Smooth muscle cell (in vitro differentiated cells): Measurements from ENCODE around the gene PACRG. TPM values are rescaled to one million over a fixed set of nuclear protein-coding genes. Genes with fewer than 3 reads are reported as not detected.

Experiments
- DNase-seq: peaks from one replicate; lab custom pipeline; 2025; ENCODE audit not compliant: unreplicated experiment; lab: John Stamatoyannopoulos, UW
- H2AFZ ChIP-seq: fragments of 200-600 bp; sonication (generic); 2 replicates; pipeline ENCODE4 v1.6.0; 2016; ENCODE audit warnings: antibody characterized with exemption, low read depth, mild to moderate bottlenecking
- H3F3A ChIP-seq: fragments of 200-600 bp; sonication (generic); 2 replicates; pipeline ENCODE4 v1.6.0; 2017; ENCODE audit warnings: antibody characterized with exemption, low read depth
- H3K27ac ChIP-seq: fragments of 200-600 bp; sonication (generic); 2 replicates; pipeline ENCODE4 v1.5.1; 2016; ENCODE audit warnings: low read depth, mild to moderate bottlenecking
- H3K27me3 ChIP-seq: fragments of 200-600 bp; sonication (generic); 2 replicates; pipeline ENCODE4 v1.6.1; 2016; ENCODE audit warnings: low read depth, mild to moderate bottlenecking
- H3K36me3 ChIP-seq: fragments of 200-600 bp; sonication (generic); 2 replicates; pipeline ENCODE4 v1.5.1; 2016; ENCODE audit warnings: low read depth
- H3K4me1 ChIP-seq: fragments of 200-600 bp; sonication (generic); 2 replicates; pipeline ENCODE4 v1.5.1; 2016; ENCODE audit warnings: low read depth
- H3K4me2 ChIP-seq: fragments of 200-600 bp; sonication (generic); 2 replicates; pipeline ENCODE4 v1.6.0; 2016; ENCODE audit warnings: mild to moderate bottlenecking
- H3K4me3 ChIP-seq: fragments of 200-600 bp; sonication (generic); 2 replicates; pipeline ENCODE4 v1.5.1; 2016; ENCODE audit warnings: mild to moderate bottlenecking
- H3K79me2 ChIP-seq: fragments of 200-600 bp; sonication (generic); 2 replicates; pipeline ENCODE4 v1.6.0; 2016; ENCODE audit warnings: low read depth, mild to moderate bottlenecking
- H3K9ac ChIP-seq: fragments of 200-600 bp; sonication (generic); 2 replicates; pipeline ENCODE4 v1.6.0; 2016; ENCODE audit warnings: low read depth
- H3K9me3 ChIP-seq: fragments of 200-600 bp; sonication (generic); replicated peaks from 2 replicates; pipeline ENCODE4 v1.5.1; 2016; ENCODE audit warnings: low read depth
- H4K20me1 ChIP-seq: fragments of 200-600 bp; sonication (generic); 2 replicates; pipeline ENCODE4 v1.6.0; 2016; ENCODE audit warnings: low read depth
- WGBS: methylation state at CpG from one replicate; pipeline ENCODE4 v1.1.7; 2016; ENCODE audit warnings: low lambda C conversion rate; 5-methylcytosine and 5-hydroxymethylcytosine counted together
- polyA plus RNA-seq: library from polyadenylated mRNA; unstranded; fragments of >200 nt; fragmentation: Nextera tagmentation; extraction: Ambion mirVana; gene quantifications from 2 replicates; pipeline ENCODE4 v1.2.1, GENCODE V29; 2016
- total RNA-seq: library from RNA; depleted of rRNA; stranded (reverse); fragments of >200 nt; gene quantifications from 2 replicates; pipeline ENCODE4 v1.2.3, GENCODE V29; 2014
- TF ChIP-seq, protein P1 (sequence below): fragments of 200-600 bp; sonication (generic); IDR thresholded peaks from 2 replicates; pipeline ENCODE4 v1.5.1; 2017; ENCODE audit warnings: borderline replicate concordance, mild to moderate bottlenecking, antibody characterized with exemption; ENCODE audit not compliant: insufficient read depth, poor library complexity, severe bottlenecking

Gene PACRG
- total and polyA plus RNA-seq, 2 experiments from 2014 or later = not detected

DNA sequence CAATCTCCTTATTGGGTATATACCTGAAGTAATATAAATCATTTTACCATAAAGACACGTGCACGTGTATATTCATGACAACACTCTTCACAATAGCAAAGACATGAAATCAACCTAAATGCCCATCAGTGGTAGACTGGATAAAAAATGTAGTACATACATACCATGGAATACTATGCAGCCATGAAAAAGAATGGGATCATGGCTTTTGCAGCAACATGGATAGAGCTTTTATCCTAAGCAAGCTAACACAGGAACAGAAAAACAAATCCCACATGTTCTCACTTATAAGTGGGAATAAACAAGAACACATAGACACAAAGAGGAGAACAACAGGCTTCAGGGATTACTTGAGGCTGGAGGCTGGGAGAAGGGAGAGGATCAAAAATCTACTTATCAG lies 478.4 kb downstream of the PACRG start:
- no peak for DNase-seq
- no peaks in the 10 kb centered on the region for H3K4me1 ChIP-seq
- 93% methylated on average over 2 of the region's 2 CpGs for WGBS

DNA sequence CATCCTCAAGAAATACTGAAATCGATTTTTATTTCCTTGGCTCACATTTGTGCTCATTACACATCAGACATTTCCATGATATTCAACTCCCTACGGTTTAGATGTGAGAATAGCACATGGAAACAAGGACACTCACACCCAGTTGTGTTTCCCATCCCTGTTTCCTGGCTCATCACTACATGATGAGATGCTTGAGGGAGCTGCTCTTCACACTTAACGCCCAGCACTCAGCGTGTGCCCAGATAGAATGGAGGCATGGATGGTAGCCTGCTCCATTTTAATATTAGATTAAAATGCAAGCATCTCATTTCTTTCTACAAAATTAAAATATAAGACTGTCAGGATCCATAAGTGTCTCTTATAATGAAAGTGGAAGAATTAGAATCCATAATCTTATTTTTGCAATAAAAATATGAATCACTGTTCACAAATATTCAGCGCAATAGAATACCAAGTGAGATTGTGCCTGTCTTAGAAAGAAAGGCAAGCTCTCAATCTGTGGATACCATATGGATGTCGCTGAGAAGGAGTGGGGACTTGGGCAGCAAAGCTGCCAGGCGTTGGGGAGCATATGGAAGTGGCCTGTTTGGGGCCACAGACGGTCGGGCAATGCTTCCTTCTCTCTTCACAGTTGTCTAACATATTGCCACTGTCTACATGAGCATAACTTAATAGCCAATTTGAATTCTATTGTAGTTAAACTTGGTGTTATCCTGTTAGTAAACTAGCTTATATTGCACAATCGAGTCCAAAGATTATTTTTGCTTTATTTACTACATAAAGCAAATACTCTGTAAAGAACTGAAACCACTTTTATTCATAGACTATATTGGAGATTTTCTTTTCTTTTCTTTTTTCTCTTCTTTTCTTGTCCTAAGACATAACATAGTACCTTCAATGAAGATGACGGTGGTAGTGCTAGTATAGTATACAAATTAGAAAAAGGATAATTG lies 479.9 kb downstream of the PACRG start:
- H3K4me1 ChIP-seq = no peaks in the 10 kb centered on the region

More for the DNA sequence above, 478.4 kb downstream of the PACRG start:
- no peak overlapping the region for H3K4me3 ChIP-seq
- no peak overlapping the region for H3K9ac ChIP-seq
- H2AFZ ChIP-seq = no peak overlapping the region
- H3K36me3 ChIP-seq = no peaks in the 10 kb centered on the region
- no peaks in the 10 kb centered on the region for H3K9me3 ChIP-seq
- H3K79me2 ChIP-seq = no peaks in the 10 kb centered on the region
- no peak overlapping the region for H3K27ac ChIP-seq
- H3F3A ChIP-seq = no peaks in the 10 kb centered on the region
- TF ChIP-seq, protein P1, sequence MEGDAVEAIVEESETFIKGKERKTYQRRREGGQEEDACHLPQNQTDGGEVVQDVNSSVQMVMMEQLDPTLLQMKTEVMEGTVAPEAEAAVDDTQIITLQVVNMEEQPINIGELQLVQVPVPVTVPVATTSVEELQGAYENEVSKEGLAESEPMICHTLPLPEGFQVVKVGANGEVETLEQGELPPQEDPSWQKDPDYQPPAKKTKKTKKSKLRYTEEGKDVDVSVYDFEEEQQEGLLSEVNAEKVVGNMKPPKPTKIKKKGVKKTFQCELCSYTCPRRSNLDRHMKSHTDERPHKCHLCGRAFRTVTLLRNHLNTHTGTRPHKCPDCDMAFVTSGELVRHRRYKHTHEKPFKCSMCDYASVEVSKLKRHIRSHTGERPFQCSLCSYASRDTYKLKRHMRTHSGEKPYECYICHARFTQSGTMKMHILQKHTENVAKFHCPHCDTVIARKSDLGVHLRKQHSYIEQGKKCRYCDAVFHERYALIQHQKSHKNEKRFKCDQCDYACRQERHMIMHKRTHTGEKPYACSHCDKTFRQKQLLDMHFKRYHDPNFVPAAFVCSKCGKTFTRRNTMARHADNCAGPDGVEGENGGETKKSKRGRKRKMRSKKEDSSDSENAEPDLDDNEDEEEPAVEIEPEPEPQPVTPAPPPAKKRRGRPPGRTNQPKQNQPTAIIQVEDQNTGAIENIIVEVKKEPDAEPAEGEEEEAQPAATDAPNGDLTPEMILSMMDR = no peak
- H4K20me1 ChIP-seq = no peaks in the 10 kb centered on the region
- no peak overlapping the region for H3K4me2 ChIP-seq
- H3K27me3 ChIP-seq = no peaks in the 10 kb centered on the region

GRCh38 chr6:163209005-163209404 lies 481.2 kb downstream of the PACRG start:
- Histone ChIP-seq H3K4me3 (no peak overlapping the region), H4K20me1 (no peaks in the 10 kb centered on the region), H3K27ac (no peak overlapping the region), H3K4me1 (no peaks in the 10 kb centered on the region), H2AFZ (no peak overlapping the region), H3K4me2 (no peak overlapping the region), H3F3A (no peaks in the 10 kb centered on the region), H3K36me3 (no peaks in the 10 kb centered on the region), H3K9me3 (peaks cover 4% of the 10 kb centered on the region), H3K27me3 (no peaks in the 10 kb centered on the region), H3K9ac (no peak overlapping the region), H3K79me2 (no peaks in the 10 kb centered on the region)
- no peak for DNase-seq
- 72% methylated on average over 4 of the region's 4 CpGs for WGBS
- TF ChIP-seq, protein P1 = no peak

More for the DNA sequence above, 479.9 kb downstream of the PACRG start:
- Histone ChIP-seq H3K9me3 (no peaks in the 10 kb centered on the region), H3K36me3 (no peaks in the 10 kb centered on the region), H3F3A (no peaks in the 10 kb centered on the region), H3K27me3 (no peaks in the 10 kb centered on the region), H3K27ac (no peak overlapping the region), H2AFZ (no peak overlapping the region), H4K20me1 (no peaks in the 10 kb centered on the region), H3K4me3 (no peak overlapping the region), H3K4me2 (no peak overlapping the region), H3K9ac (no peak overlapping the region), H3K79me2 (no peaks in the 10 kb centered on the region)
- WGBS = 90% methylated on average over 11 of the region's 11 CpGs
- TF ChIP-seq, protein P1 = no peak
- no peak for DNase-seq
